ENCODE measurements around the gene AMY1A.
"Not testable (repeated sequence)": the region's sequence is repeated elsewhere in the genome, so short reads cannot be mapped to it uniquely, and the experiment has no call there.

Gene AMY1A
- 0 reads per million in 3 donors for total RNA-seq

GRCh38 chr1:103655460-103655859, at the start of gene AMY1A:
Gene AMY1A (plus strand): TSS chr1:103655760. CDS start chr1:103656331, 571 bp downstream.
- DNase-seq; H3K27ac ChIP-seq (ENCODE audit: insufficient read depth, low read length, poor library complexity, severe bottlenecking); H3K4me3 ChIP-seq (ENCODE audit: insufficient read depth, low read depth, low read length, poor library complexity, severe bottlenecking); H3K9me3 ChIP-seq (ENCODE audit: control insufficient read depth, low read length); H3K4me1 ChIP-seq (ENCODE audit: control insufficient read depth, insufficient read depth, low read length, poor library complexity, severe bottlenecking); H3K27me3 ChIP-seq (replicated peaks; ENCODE audit: control insufficient read depth, insufficient read depth, low read length, poor library complexity, severe bottlenecking); H3K36me3 ChIP-seq (ENCODE audit: control insufficient read depth, insufficient read depth, low read length): not testable (repeated sequence)

- Histone ChIP-seq H3K4me3 (ENCODE audit: insufficient read depth, low read depth, low read length, poor library complexity, severe bottlenecking) (no peak overlapping the region), H3K36me3 (ENCODE audit: control insufficient read depth, insufficient read depth, low read length) (no peaks in the 10 kb centered on the region), H3K9me3 (ENCODE audit: control insufficient read depth, low read length) (no peaks in the 10 kb centered on the region), H3K27ac (ENCODE audit: insufficient read depth, low read length, poor library complexity, severe bottlenecking) (no peak overlapping the region), H3K27me3 (replicated peaks; ENCODE audit: control insufficient read depth, insufficient read depth, low read length, poor library complexity, severe bottlenecking) (no peaks in the 10 kb centered on the region), H3K4me1 (ENCODE audit: control insufficient read depth, insufficient read depth, low read length, poor library complexity, severe bottlenecking) (no peaks in the 10 kb centered on the region)
- no peak for DNase-seq
Measured at GRCh38 chr1:103616362-103616761, 39.2 kb upstream of the AMY1A start.

- H3K27me3 ChIP-seq (replicated peaks; ENCODE audit: control insufficient read depth, insufficient read depth, low read length, poor library complexity, severe bottlenecking); DNase-seq; H3K36me3 ChIP-seq (ENCODE audit: control insufficient read depth, insufficient read depth, low read length); H3K4me3 ChIP-seq (ENCODE audit: insufficient read depth, low read depth, low read length, poor library complexity, severe bottlenecking); H3K27ac ChIP-seq (ENCODE audit: insufficient read depth, low read length, poor library complexity, severe bottlenecking); H3K9me3 ChIP-seq (ENCODE audit: control insufficient read depth, low read length); H3K4me1 ChIP-seq (ENCODE audit: control insufficient read depth, insufficient read depth, low read length, poor library complexity, severe bottlenecking): not testable (repeated sequence)
Measured at GRCh38 chr1:103616994-103617477, 38.5 kb upstream of the AMY1A start, which contains the start of gene AMY2A. Gene AMY2A (plus strand): TSS chr1:103617427. CDS start chr1:103617441, 14 bp downstream.

GRCh38 chr1:103627436-103627835, 28.1 kb upstream of the AMY1A start:
- not testable (repeated sequence) for H3K27me3 ChIP-seq (replicated peaks; ENCODE audit: control insufficient read depth, insufficient read depth, low read length, poor library complexity, severe bottlenecking); H3K9me3 ChIP-seq (ENCODE audit: control insufficient read depth, low read length); H3K4me1 ChIP-seq (ENCODE audit: control insufficient read depth, insufficient read depth, low read length, poor library complexity, severe bottlenecking); H3K27ac ChIP-seq (ENCODE audit: insufficient read depth, low read length, poor library complexity, severe bottlenecking); H3K36me3 ChIP-seq (ENCODE audit: control insufficient read depth, insufficient read depth, low read length); DNase-seq; H3K4me3 ChIP-seq (ENCODE audit: insufficient read depth, low read depth, low read length, poor library complexity, severe bottlenecking)

GRCh38 chr1:103641194-103641593, 14.4 kb upstream of the AMY1A start:
- H3K4me1 ChIP-seq (ENCODE audit: control insufficient read depth, insufficient read depth, low read length, poor library complexity, severe bottlenecking); H3K27me3 ChIP-seq (replicated peaks; ENCODE audit: control insufficient read depth, insufficient read depth, low read length, poor library complexity, severe bottlenecking); H3K4me3 ChIP-seq (ENCODE audit: insufficient read depth, low read depth, low read length, poor library complexity, severe bottlenecking); DNase-seq; H3K9me3 ChIP-seq (ENCODE audit: control insufficient read depth, low read length); H3K36me3 ChIP-seq (ENCODE audit: control insufficient read depth, insufficient read depth, low read length); H3K27ac ChIP-seq (ENCODE audit: insufficient read depth, low read length, poor library complexity, severe bottlenecking): not testable (repeated sequence)

GRCh38 chr1:103643908-103644307, 11.7 kb upstream of the AMY1A start:
- DNase-seq; H3K36me3 ChIP-seq (ENCODE audit: control insufficient read depth, insufficient read depth, low read length); H3K27ac ChIP-seq (ENCODE audit: insufficient read depth, low read length, poor library complexity, severe bottlenecking); H3K27me3 ChIP-seq (replicated peaks; ENCODE audit: control insufficient read depth, insufficient read depth, low read length, poor library complexity, severe bottlenecking); H3K4me1 ChIP-seq (ENCODE audit: control insufficient read depth, insufficient read depth, low read length, poor library complexity, severe bottlenecking); H3K4me3 ChIP-seq (ENCODE audit: insufficient read depth, low read depth, low read length, poor library complexity, severe bottlenecking); H3K9me3 ChIP-seq (ENCODE audit: control insufficient read depth, low read length): not testable (repeated sequence)

GRCh38 chr1:103650305-103650704, 5.3 kb upstream of the AMY1A start:
- not testable (repeated sequence) for H3K4me3 ChIP-seq (ENCODE audit: insufficient read depth, low read depth, low read length, poor library complexity, severe bottlenecking); H3K27ac ChIP-seq (ENCODE audit: insufficient read depth, low read length, poor library complexity, severe bottlenecking); H3K9me3 ChIP-seq (ENCODE audit: control insufficient read depth, low read length); H3K36me3 ChIP-seq (ENCODE audit: control insufficient read depth, insufficient read depth, low read length); H3K4me1 ChIP-seq (ENCODE audit: control insufficient read depth, insufficient read depth, low read length, poor library complexity, severe bottlenecking); H3K27me3 ChIP-seq (replicated peaks; ENCODE audit: control insufficient read depth, insufficient read depth, low read length, poor library complexity, severe bottlenecking); DNase-seq

- not testable (repeated sequence) for H3K4me3 ChIP-seq (ENCODE audit: insufficient read depth, low read depth, low read length, poor library complexity, severe bottlenecking); H3K9me3 ChIP-seq (ENCODE audit: control insufficient read depth, low read length); H3K27ac ChIP-seq (ENCODE audit: insufficient read depth, low read length, poor library complexity, severe bottlenecking); DNase-seq; H3K36me3 ChIP-seq (ENCODE audit: control insufficient read depth, insufficient read depth, low read length); H3K4me1 ChIP-seq (ENCODE audit: control insufficient read depth, insufficient read depth, low read length, poor library complexity, severe bottlenecking); H3K27me3 ChIP-seq (replicated peaks; ENCODE audit: control insufficient read depth, insufficient read depth, low read length, poor library complexity, severe bottlenecking)
Measured at GRCh38 chr1:103650889-103651288, 4.7 kb upstream of the AMY1A start.

- not testable (repeated sequence) for DNase-seq; H3K9me3 ChIP-seq (ENCODE audit: control insufficient read depth, low read length); H3K27ac ChIP-seq (ENCODE audit: insufficient read depth, low read length, poor library complexity, severe bottlenecking); H3K4me3 ChIP-seq (ENCODE audit: insufficient read depth, low read depth, low read length, poor library complexity, severe bottlenecking); H3K4me1 ChIP-seq (ENCODE audit: control insufficient read depth, insufficient read depth, low read length, poor library complexity, severe bottlenecking); H3K27me3 ChIP-seq (replicated peaks; ENCODE audit: control insufficient read depth, insufficient read depth, low read length, poor library complexity, severe bottlenecking); H3K36me3 ChIP-seq (ENCODE audit: control insufficient read depth, insufficient read depth, low read length)
Measured at GRCh38 chr1:103654133-103654532, 1.4 kb upstream of the AMY1A start.

GRCh38 chr1:103676335-103676734, 20.8 kb downstream of the AMY1A start:
- H3K9me3 ChIP-seq (ENCODE audit: control insufficient read depth, low read length); H3K4me1 ChIP-seq (ENCODE audit: control insufficient read depth, insufficient read depth, low read length, poor library complexity, severe bottlenecking); H3K4me3 ChIP-seq (ENCODE audit: insufficient read depth, low read depth, low read length, poor library complexity, severe bottlenecking); H3K36me3 ChIP-seq (ENCODE audit: control insufficient read depth, insufficient read depth, low read length); DNase-seq; H3K27ac ChIP-seq (ENCODE audit: insufficient read depth, low read length, poor library complexity, severe bottlenecking); H3K27me3 ChIP-seq (replicated peaks; ENCODE audit: control insufficient read depth, insufficient read depth, low read length, poor library complexity, severe bottlenecking): not testable (repeated sequence)

GRCh38 chr1:103696110-103696509, 40.5 kb downstream of the AMY1A start, which contains the start of gene AMY1B:
Gene AMY1B (minus strand): TSS chr1:103696210. CDS start chr1:103695639, 571 bp downstream.
- not testable (repeated sequence) for DNase-seq; H3K9me3 ChIP-seq (ENCODE audit: control insufficient read depth, low read length); H3K4me1 ChIP-seq (ENCODE audit: control insufficient read depth, insufficient read depth, low read length, poor library complexity, severe bottlenecking); H3K27me3 ChIP-seq (replicated peaks; ENCODE audit: control insufficient read depth, insufficient read depth, low read length, poor library complexity, severe bottlenecking); H3K27ac ChIP-seq (ENCODE audit: insufficient read depth, low read length, poor library complexity, severe bottlenecking); H3K36me3 ChIP-seq (ENCODE audit: control insufficient read depth, insufficient read depth, low read length); H3K4me3 ChIP-seq (ENCODE audit: insufficient read depth, low read depth, low read length, poor library complexity, severe bottlenecking)

Data from effector memory CD4-positive, alpha-beta T cell (primary cell).